HG02759 (cell line): ENCODE results near the gene ADD1.
A peak's percentile ranks its signal among the peaks of the same experiment; 100 is the strongest.

ENCODE experiments used
- ATAC-seq: cut with Tn5 transposase; IDR thresholded peaks from one replicate; pipeline ENCODE4 v1.9.1; 2021; ENCODE audit warnings: mild to moderate bottlenecking, moderate library complexity; ENCODE audit not compliant: unreplicated experiment

Gene ADD1

GRCh38 chr4:2833671-2834000, 10.0 kb upstream of the ADD1 start:
- no peak for ATAC-seq

DNA sequence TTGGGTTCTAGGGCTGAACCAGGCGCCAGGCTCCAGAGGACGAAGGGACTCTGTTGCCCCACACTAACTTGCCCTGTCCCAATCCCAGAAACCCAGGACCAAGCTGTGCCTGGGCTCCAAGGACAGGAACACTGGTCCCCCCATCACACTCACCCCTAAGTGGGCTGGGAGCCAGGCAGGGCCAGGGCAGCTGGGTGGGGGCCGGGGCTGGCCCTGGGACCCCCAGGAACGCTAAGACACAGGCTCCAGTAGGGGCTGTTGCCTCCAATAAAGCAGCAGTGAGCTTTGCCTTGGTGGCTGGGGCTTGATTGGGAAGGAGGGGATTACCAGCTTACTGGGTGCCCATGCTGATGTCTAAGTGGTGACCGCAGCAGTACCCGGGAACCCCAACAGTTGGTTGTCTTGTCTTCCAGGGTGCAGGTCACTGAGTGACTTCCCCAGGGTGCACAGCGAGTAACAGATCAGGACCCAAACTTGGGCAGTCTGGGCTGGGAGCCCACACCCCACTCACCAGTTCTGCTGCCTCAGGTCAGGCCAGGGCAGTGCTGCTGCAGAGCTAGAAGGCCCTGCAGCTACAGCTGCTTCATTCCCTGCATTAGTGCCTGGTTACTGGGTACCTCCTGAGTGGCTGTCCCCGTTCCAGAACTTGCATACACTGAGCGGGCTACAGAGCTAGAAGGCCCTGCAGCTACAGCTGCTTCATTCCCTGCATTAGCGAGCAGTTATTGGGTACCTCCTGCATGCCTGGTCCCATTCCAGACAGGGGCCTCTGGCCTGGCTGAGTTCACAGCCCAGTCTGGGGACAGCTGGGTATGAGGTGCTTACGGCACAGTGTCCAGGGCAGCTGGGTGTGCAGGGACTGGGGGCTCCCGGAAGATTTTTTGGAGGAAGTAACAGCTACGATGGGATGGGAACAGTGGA, 9.4 kb upstream of the ADD1 start:
- ATAC-seq, result no peak

DNA sequence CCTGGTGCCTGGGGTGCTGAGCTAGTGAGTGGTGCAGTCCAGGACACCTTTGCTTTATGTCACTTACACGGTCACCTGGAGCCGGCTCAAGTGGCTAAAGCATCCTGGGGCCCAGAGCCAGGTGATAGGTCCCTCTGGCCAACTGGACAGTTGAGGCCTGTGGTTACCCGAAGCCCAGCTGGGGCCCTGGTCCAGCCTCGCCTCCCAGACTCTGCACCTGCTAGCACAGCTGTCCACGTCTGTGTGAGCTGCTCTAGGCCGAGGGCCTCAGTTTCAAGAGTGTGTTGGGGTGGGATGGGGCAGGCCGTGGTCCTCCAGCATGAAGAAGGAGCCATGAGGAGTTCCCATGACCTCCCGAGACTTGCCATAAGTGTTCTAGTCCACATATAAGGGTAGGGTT, 7.7 kb upstream of the ADD1 start:
- ATAC-seq, result no peak

GRCh38 chr4:2836391-2836859, 7.2 kb upstream of the ADD1 start:
- no peak for ATAC-seq

GRCh38 chr4:2837110-2837903, 6.3 kb upstream of the ADD1 start:
- ATAC-seq, result no peak

DNA sequence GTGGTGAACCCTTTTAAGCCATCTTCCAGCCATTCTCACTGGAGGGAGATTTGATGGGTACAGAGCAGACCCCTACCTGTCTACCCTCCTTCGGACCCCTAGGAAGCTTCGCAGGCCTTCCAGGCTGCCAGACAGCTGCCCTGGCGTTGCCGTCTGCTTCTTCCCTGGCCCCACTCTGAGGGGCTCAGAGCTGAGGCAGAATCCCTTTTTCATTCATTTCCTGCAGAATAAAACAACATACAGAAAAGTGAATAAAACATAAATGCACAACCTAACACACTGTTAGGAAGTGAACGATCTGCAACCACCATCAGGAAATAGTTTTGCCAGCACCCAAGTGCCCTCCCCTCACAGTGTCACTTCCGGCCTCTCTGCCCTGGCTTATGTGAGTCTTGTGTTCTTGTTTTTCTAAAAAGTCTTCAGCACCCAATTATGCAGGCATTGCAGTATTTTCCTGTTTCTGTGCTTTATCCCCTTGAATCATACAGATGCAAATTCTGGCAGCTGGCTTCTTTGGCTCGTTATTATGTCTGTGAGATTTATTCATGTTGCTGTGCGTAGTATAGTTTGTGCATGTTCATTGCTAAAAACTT, 5.6 kb upstream of the ADD1 start:
- ATAC-seq, result no peak

DNA sequence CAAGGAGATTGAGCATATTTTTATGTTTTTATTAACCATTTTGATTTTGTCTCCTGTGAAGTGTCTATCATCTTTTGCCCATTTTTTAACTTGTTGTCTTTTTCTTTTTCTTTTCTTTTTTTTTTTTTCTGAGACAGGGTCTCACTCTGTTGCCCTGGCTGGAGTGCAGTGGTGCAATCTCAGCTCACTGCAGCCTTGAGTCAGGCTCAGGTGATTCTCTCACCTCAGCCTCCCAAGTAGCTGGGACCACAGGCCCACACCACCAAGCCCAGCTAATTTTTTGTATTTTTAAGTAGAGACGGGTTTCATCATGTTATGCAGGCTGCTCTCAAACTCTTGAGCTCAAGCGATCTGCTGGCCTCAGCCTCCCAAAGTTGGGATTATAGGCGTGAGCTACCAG, 4.6 kb upstream of the ADD1 start:
- ATAC-seq, result no peak

GRCh38 chr4:2842687-2843262, 869 bp upstream of the ADD1 start:
- ATAC-seq, result no peak

GRCh38 chr4:2843941-2844584, 419 bp downstream of the ADD1 start:
- no peak for ATAC-seq

GRCh38 chr4:2846172-2846571, 2.5 kb downstream of the ADD1 start:
- no peak for ATAC-seq

DNA sequence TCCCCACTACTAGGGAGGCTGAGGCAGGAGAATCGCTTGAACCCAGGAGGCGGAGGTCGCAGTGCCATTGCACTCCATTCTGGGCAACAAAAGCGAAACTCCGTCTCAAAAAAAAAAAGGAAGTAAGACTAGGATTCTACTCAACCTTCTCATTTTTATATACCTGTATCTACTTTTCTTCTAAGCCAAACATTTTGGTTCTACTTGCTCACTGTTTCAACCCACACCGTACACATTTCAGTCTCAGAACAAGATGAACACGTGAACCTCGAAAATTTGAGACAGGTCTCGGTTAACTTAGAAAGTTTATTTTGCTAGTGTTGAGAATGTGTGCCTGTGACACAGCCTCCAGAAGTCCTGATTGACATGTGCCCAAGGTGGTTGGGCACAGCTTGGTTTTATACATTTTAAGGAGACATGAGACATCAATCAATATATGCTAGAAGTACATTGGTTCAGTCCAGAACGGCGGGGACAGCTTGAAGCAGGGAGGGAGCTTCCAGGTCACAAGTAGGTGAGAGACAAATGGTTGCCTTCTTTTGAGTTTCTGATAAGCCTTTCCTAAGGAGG, 3.7 kb downstream of the ADD1 start:
- no peak for ATAC-seq

DNA sequence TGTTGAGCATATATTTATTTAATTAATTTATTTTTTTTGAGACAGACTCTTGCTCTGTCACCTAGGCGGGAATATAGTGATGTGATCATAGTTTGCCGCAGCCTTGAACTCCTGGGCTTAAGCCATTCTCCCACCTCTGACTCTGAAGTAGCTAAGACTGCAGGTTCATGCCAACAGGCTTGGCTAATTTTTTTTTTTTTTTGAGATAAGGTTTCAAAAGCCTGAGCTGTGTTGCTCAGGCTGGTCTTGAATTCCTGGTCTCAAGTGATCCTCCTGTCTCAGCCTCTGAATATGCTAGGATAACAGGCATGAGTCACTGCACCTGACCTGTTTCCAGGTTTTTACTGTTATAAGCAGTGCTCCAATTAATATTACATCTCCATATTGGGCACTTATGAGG, 4.8 kb downstream of the ADD1 start:
- no peak for ATAC-seq

GRCh38 chr4:2849267-2850152, 5.9 kb downstream of the ADD1 start:
- no peak for ATAC-seq

- ATAC-seq, result no peak
Measured at GRCh38 chr4:2850966-2851798, 7.5 kb downstream of the ADD1 start.

DNA sequence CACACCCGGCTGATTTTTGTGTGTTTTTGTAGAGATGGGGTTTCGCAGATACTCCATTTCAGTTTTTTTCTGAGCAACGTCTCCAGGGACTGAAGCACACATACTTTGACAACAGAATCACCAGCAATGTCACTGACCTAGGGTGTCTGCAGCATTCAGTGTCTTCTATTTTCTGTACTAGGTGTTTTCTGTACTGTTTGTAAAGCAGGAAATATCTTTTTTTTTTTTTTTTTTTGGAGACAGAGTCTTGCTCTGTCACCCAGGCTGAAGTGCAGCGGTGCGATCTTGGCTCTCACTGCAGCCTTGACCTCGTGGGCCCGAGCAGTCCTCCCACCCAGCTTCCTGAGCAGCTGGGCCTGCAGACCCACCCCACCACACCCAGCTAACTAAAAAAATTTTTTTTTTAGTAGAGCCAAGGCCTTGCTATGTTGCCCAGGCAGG, 8.9 kb downstream of the ADD1 start:
- ATAC-seq, result peak; percentile 84

GRCh38 chr4:2855584-2855983, 11.9 kb downstream of the ADD1 start:
- ATAC-seq, result no peak

GRCh38 chr4:2856266-2856665, 12.6 kb downstream of the ADD1 start:
- ATAC-seq, result no peak

- no peak for ATAC-seq
Measured at GRCh38 chr4:2857349-2857927, 13.8 kb downstream of the ADD1 start.
